Body of pancreas (tissue), 4 donors: ENCODE measurements around the gene ENAH.

Experiments used
- POLR2A ChIP-seq, 3 donors: fragments of 450-650 bp; IDR thresholded peaks; one replicate each; pipeline ENCODE4 v1.6.1; 2016; ENCODE audit warnings: antibody characterized with exemption in 3 of 3, mild to moderate bottlenecking in 2 of 3
- TF ChIP-seq, protein P1 (sequence below), 7 experiments: fragments of 450-650 bp in 4 of 7; fragments of 200-600 bp in 3 of 7; sonication (generic) in 3 of 7; IDR thresholded peaks; one replicate each; pipeline ENCODE4 v1.5.1; 2016 to 2019; ENCODE audit warnings: antibody characterized with exemption in 7 of 7

- TF ChIP-seq, protein P1, sequence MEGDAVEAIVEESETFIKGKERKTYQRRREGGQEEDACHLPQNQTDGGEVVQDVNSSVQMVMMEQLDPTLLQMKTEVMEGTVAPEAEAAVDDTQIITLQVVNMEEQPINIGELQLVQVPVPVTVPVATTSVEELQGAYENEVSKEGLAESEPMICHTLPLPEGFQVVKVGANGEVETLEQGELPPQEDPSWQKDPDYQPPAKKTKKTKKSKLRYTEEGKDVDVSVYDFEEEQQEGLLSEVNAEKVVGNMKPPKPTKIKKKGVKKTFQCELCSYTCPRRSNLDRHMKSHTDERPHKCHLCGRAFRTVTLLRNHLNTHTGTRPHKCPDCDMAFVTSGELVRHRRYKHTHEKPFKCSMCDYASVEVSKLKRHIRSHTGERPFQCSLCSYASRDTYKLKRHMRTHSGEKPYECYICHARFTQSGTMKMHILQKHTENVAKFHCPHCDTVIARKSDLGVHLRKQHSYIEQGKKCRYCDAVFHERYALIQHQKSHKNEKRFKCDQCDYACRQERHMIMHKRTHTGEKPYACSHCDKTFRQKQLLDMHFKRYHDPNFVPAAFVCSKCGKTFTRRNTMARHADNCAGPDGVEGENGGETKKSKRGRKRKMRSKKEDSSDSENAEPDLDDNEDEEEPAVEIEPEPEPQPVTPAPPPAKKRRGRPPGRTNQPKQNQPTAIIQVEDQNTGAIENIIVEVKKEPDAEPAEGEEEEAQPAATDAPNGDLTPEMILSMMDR (IDR thresholded peaks at IDR 0.05): no peak
- no peak for TF ChIP-seq POLR2A (IDR thresholded peaks at IDR 0.05)
Observed at GRCh38 chr1:225660544-225660946, 7.6 kb upstream of the ENAH start.
